Right hindlimb (tissue), 1 donor: ENCODE measurements around the gene FLT3.

Source experiments
- DNase-seq: peaks from one replicate; pipeline ENCODE4 v3.0.0-alpha.2; 2018

Gene FLT3

DNA sequence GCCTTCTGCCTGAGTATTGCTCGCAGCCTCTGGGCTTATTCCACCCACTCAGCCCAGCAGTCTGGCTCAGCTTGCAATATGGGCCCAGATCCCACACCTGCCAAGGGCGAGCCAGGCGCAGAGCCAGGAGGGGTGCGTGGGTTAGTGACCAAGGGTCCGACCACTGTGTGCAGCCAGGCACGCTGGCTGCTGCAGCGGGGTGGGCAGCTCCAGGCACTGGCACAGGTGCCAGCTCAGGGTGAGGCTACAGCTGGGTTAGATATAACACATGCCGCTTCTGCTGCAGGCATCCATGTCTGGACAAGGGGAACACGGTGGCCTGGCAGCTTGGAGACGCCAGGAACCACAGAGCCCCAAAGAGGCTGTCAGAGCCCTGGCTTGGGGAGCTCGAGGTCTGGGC is 99.3 kb downstream of the FLT3 start:
- no peak for DNase-seq

DNA sequence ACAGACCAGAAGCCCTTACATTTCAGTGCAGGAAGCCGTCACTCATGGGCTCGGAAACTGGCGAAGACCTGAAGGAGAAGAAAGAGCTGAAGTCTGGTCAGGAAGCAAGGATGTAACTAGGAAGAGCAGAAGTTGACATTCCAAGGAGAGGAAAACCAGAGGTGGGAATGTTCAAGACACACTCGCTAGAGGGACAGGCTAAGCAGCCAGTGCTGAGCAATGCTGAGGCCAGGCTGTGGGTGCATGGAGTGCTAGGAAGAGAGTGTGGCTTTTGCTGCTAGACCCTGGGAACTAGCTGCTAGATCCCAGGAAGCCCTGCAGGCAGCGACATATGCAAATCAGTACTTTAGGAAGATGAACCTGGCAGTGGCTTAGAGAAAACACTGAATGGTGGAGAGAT is 99.8 kb downstream of the FLT3 start:
- DNase-seq: no peak

DNA sequence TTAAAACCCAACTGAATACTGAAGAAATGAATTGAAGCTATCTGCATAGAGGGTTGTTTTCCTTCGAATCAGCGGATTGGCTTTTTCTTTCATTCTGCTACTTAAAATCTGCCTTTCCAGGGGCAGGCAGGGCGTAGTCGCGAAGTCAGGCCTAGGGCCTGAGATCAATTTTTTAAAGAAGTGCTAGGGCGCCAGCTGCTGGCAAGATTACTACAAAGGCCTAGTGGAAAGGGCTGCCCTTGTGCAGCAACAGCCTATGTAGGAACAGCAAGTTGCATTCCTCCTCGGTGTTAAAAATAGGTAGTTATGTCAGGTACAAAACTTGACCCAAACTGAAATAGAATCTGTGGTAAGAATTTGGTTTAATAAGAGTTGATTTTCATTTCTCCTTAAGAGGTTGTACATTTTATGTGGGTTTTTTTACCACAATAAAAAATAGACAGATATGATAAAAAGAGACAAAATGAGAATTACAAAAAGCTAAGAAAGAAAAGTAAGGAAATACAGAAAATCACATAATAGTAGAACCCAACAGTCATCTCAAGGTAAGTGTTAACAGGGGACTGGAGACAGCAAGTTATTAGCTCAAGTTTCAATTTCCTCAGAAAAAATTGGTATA is 102.4 kb downstream of the FLT3 start:
- DNase-seq: peak; percentile 39

DNA sequence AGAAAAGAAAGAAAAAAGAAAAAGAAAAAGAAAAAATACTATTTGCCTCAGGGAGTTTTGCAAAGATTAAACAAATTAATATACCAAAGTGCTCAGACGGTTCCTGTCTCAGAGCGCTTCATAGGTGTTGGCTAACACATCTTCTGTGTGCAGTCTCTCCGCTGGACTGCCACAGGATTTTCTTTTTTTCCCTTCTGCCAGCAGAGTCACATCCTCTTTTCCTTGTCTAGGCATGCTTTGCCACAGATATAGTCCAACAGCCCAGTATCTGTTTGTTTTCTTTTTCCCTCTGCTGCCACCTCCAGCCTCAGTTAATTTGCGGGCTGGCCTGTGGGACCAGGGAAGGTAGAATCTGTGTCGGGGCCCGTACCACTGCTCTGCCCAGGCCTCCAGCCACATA is 108.5 kb downstream of the FLT3 start:
- no peak for DNase-seq

DNA sequence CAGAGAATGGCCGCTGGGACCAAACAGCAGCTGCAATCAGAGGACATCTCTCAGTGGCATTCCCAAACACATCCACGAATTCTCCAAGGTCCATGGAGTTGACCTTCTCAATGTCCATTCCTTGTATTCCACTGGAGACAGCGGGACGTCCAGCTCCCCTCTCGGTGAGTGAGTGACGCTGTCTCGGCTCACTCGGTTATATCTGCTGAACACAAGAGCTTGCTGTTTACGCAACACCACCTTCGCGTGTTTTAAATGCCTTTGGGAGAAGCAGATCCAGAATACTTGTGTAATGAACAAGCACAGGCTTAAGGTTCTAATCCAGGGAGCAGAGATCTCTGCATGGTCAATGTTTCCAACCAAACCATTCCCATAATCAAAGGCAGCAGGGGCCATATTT is 111.9 kb downstream of the FLT3 start, which contains the start of gene URAD:
Gene URAD (minus strand): TSS at position 174 of the 400 bp plus-strand sequence. CDS start 56 bp downstream, at position 118.
- no peak for DNase-seq

DNA sequence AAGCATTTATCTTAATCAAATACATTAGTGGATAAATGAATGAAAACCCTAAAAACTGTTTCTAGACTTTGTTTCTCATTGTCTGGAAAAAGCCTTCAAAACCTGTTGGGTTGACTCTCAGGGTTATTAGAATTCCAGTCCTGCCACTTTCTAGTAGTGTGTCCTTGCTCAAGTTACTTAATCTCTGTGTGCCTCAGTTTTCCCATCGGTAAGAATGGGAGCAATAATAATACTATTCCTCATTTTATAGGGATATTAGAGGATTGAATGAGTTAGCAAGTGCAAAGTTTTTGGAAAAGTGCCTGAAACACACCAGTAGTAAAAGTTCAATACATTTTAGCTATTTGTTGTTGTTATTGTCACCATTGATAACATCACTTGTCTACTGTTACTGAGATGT is 114.8 kb downstream of the FLT3 start:
- no peak for DNase-seq

DNA sequence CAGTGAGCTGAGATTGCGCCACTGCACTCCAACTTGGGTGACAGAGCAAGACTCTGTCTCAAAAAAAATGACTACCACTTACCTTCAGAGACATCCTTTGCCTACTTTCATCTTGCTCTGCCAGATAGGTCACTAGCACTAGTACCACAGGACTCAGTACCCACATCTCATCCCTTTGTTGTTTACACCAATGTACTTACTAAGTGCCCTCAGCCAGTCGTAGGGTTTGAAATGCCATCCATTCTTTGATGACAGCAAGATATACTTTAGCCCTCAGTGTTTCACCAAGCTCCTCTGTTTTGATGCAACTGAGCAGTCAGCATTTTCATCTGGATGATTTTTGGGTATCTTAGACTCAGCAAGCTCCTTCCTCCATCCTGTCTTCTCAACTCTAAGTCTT is 118.0 kb downstream of the FLT3 start:
- no peak for DNase-seq

DNA sequence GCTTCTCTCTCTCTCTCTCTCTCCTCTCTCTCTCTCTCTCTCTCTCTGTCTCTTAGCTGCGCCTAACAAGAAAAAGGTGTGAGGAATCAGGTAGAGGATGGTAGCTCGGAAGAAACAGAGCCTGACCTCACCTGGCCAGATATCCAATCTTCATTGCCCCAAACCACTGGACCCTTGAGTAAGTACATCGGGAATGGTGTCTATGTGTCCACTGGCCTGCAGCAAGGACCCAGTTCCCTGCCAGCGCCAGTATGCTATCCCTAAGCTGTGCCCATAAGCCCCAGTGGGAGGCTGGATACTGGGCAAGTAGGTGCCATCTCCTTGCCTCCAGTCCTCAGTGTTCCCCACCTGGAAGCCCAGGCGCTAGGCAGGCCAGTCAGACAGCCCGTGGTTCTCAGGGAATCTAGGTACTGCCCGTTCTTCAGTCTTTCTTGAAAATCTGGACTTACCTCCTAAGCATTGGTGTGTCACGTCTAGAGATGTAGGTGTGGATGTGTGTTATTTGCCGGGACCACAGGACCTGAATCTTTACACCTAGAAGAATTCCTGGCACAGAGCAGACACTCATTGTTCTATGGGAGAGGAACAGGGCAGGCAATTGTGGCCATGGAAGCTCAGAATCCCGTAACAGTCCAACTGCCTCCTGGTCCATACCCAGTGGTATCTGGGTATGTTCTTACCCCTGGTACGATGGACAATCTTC is 119.2 kb downstream of the FLT3 start:
- no peak for DNase-seq

DNA sequence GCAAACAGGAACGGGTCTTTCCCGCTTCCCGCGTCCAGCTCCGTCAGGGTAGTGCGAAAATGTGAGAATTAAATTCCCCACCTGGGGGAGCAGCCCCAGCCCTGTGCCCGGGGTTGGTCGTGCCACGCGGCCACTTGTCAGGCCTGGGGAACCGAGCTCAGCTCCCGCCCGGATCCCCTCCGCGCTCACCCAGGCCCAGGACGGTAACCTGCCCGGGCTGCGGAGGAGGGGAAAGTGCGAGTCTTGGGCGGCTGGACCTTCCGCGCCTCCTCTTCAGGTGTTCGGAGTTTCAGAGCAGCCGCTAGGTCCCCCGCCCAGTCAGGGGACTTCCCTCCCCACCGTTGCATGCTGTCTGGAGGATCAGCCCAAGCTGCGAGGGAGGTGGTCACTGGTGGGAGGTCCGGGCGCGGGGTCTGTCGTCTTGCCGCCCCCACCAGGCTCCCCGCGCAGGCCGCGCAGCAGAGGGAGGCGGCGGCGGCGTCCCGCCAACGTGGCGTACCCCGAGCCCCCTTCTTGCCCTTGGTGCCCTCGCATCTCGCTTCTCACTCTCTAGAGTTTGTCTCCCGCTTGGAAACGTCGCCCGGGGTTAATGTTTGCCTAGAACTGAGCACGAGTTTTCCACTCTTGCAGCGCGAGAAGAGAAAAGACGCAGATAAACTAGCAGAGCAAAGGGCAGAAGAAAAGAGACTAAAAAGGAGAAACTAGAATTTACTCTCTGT is 119.9 kb downstream of the FLT3 start:
- DNase-seq: no peak

DNA sequence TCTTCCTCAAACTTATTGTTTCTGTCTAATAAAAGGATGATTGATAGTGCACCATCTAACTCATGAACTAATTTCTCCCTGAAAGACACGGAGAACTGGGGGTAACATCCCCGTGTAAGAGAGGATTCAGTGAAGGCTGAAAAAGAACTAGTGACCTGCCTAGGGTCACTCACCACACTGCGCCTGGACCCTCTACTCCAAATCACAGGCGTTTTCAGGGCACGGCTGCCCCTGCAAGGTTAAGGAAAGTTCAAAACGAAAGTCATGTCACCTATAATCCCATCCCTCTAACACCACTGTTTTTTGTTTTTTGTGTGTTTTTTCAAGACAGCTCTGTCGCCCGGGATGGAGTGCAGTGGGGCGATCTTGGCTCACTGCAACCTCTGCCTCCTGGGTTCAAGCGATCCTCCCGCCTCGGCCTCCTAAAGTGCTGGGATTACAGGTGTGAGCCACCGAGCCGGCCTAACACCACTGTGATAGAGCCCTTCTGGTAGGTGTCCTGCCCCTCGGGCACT is 120.6 kb downstream of the FLT3 start:
- DNase-seq: no peak

DNA sequence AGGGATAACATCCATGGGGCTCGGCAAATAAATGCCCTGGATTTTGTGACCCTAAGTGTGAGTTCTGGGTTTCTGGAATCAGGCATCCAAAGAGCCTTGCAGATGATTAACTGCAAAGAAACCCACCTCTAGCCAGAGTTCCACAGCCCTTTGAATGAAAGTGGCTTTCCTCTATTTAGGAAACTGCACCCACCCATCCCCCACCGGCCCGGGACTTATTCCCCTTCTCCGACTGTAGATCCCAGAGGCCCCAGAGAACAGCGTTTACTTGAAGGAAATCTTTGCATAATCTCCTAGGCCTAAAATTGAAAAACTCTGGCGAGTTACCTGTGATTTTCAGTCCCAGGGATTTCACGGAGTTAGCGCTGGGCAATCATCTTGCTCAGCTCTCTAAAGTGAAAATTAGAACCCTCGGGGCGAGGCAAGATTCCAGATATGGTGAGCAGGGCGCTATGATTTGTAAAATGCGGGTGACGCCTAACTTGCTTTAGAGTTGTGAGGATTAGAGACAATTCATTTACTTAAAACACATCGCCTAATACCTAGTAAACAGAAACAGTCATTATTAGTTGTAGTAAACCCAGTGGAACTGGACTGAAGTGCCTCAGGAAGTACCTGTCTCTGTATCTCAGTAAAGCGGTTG is 121.3 kb downstream of the FLT3 start:
- no peak for DNase-seq

DNA sequence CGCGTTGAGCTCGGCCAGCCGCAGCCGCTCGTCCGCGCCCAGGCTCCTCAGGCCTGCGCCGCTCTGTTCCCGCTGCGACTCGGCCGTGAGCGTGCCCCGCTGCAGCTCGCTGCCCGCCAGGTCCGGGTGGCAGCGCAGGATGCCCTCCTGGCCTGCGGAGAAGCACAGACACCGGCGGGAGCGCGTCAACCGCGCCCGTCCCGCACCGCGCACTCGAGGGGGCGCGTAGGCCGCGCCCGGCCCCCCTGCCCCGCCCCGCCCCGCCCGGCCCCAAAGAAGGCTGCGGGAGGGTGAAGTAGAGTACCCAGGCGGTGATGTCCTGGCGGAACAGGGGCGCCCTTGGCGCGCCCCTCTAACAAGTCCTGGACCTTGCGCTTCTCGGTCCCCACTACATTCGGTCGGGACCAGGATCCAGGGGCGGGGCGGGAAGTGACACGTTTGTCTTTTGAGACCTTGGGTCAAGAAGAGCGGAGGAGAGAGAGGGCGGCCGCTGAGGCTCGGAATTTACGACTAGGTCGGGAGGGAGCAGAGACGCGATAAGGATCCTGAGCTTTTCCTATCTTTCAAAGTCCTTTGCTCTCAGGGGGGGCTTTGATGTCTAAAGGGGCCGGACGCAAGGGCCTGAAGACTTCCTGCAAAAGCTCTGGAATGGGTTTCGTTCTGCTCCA is 121.9 kb downstream of the FLT3 start:
- no peak for DNase-seq

DNA sequence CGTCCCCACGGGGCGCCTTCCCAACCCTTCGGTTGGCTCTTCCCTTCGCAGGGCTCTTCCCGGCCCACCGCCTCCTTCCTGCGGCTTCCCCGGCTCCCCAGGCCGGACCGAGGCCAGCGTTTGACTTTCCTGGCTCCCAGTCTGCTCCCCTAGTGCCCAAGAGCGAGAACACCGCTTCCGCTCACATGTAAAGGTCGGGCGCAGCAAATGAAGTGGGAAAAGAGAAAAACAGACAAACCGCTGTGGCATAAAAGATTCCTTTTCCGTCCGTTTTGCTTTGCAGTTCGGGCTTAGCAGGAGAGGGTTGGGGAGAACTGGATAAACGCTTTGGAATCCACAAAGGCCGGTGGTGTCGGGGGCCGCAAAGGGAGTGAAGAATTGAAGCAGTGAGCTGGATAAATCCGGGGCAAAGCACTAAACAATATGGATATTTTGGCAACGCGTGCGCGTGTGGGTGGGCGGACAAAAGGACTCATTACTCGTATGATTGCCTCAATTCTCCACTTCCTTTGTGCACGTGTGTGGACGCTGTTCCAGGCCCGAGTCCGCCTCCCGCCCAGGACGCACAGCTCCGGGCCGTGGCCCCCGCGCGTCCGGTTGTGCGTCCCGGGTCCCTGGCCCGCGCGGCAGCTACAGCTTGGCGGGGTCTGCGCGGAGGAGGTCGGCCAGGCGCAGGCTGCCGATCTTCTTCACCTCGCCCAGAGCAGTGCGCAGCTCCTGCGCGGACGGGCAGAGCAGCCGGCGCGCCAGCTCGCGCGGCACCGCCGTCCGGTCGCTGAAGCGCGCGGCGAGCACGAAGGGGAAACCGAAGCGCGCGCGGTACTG is 122.7 kb downstream of the FLT3 start:
- no peak for DNase-seq

DNA sequence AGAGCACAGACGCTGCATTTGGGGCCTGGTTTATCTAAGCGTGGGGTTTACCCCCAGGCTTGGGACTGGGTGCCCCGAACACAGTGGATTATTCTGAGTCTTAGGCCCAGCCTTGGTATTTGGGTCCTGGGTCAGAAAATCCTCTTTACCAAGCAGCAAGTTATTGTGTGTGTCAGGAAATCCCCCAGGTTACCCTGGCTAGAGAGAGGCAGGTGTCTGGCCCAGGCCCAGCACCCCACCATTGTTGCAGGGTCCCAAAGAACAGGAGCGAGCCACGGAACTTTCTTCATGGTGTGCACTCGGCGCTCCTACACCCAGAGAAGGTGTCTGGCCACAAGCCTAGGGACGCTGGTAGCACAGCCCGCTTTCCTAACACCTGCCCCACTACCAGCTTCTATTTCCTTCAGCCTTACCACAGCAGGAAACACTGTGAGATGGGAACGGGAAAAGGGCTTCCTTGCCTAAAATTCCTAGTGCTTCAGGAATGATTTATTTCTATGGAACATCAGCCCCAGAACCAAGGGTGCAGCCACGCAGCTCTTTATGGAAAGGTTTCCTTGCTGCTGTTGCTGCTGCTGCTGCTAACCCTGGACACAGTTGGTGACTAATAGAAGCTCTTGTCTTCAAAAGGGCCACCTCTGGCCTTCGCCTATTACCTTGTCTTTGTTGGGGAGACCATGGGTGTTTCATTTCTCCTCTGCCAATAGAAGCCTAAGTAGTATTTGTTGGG is 123.8 kb downstream of the FLT3 start:
- no peak for DNase-seq

DNA sequence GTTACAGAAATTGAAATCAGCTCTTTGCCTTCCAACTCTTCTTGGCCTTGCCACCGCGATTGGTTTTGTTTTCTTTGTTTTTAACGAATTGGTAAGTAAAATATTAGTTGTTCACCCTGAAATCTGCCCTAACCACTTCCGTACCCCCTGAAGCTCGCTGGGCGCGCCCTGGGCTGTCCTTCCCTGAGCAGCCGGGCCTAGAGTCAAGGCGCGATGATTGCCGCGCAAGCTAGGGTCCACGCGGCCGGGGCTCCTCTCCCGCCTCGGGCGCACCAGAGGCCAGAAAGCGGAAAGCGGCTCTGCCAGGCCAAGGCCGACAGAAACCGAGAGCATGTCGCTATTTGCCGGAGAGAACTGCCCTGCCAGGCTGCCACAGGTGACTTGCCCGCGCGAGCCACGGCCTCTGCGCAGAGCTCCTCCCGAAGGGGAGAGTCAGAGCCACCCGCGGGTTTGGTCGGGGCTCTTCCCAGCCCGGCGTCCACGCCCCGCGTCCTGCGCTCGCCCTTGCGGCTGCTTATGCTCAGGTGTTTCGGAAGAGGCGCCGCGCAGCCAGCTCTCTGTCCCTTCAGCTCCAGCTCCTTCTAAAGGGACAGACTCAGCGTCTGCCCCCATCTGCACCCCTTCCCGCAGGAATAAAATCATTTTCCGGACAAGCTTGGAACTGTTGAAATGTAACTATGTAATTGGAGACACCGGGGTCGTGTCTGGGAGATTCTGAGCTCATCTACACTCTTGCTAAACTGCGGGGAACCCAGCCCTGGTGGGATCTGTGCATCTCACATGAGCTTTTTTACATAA is 124.6 kb downstream of the FLT3 start:
- no peak for DNase-seq

DNA sequence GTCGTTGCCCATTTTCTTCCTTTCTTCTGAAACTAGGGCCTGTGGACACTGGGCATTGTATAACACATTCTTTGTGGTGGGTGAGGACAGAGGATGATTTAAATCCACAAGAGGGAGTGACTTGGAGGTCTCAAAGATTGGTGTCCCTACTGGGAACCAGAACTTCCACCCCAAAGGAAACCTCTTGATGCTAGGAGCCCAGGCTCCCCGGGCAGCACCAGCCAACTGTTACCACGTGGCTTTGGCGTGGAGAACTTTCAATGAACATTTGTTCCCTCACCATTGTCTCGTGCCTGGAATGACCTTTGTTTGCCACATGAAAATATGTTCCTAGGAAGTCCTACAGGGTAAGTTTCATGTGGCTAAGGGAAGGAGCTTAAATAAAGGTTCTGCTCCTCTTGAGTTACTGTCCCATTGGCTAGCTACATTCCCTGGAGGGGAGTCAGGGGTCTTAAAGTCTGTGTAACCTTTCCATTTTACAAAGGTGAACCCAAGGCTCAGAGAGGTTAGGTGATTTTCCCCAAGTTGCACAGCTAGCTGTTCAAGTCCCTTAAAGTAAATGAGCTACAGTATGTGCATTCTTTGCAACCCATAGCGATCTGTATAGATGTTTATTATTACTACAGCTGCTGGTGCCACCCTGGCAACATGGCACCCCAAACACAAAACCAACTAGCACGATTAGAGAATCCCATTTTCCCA is 126.3 kb downstream of the FLT3 start:
- no peak for DNase-seq

DNA sequence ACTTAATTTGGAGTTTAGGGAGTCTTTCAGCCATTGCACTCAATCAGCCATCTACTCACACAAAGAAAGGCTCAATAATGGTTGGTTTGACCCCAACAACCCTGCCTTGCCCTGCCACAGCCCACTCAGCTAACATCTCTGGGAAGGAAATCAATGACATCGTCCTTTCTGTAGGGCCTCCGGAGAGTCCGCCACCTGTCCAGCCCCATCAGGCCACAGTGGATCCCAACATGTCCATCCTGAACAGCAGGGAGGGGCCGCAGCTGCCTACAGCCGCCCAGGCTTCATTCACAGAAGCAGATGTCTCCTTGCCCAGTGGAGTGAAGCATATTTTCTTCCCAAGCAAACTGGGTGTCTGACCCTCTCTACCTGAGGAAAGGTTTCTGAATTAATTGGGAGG is 127.1 kb downstream of the FLT3 start:
- no peak for DNase-seq

DNA sequence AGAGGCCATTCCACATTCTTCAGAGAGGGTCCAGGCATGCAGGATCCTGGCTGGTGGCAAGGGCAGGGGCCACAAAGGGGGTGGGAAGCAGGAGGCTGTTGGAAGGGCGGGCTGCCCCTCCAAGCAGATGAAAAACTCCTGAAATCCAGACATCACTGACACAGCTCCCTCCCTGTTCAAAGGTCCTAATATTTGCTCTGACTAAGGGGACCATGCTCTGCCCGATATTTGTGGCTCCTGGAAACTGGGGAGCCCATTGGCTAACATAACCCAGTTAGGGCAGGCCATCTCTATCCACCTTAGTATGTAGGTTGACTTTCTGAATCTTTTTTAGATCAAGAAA is 127.9 kb downstream of the FLT3 start:
- no peak for DNase-seq

DNA sequence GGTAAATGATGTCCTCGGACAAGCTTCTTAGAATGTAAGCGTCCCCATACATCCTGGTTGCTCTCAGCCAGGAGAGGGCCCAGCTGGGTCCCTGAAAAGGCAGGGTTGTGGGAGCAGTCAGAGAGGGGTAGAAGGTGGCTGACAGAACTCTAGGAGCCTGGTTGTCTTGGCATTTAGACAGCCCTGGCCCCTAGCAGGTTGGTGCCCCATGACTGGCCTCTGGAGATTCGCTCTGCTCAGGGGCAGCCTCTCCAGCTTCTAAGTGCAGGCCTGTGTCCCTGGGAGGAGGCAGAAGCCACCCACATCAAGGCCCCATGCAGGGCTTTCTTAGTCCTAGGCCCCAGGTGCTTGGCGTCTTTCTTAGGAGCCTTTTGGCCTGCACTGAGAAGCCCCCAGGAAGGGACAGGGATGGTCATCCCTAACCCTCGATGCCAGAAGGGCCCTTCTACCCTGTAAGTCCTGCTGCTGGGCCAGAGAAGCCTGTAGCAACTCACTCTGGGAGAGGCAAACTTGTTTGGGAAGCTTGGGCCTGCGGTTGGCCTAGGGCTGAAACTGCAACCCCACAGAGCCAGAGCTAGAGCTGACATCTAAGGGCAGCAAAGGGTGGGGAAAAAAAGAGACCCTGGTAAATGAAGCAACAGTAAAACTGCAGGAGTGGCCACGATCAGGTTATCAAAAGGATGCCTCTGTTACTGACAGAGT is 128.4 kb downstream of the FLT3 start:
- no peak for DNase-seq
